HG03439 (cell line): ENCODE data around the gene LRCH1.

ENCODE experiments used
- ATAC-seq: cut with Tn5 transposase; IDR thresholded peaks from one replicate; pipeline ENCODE4 v1.9.1; 2021; ENCODE audit warnings: mild to moderate bottlenecking, moderate library complexity; ENCODE audit not compliant: unreplicated experiment

LRCH1 gene

GRCh38 chr13:46531953-46532352, 21.0 kb upstream of the LRCH1 start:
- ATAC-seq: no peak

GRCh38 chr13:46535002-46535401, 18.0 kb upstream of the LRCH1 start:
- ATAC-seq: no peak

GRCh38 chr13:46535825-46536224, 17.1 kb upstream of the LRCH1 start:
- ATAC-seq: no peak

- no peak for ATAC-seq
Observed at GRCh38 chr13:46536341-46536740, 16.6 kb upstream of the LRCH1 start.

GRCh38 chr13:46539231-46539630, 13.7 kb upstream of the LRCH1 start:
- no peak for ATAC-seq

GRCh38 chr13:46541210-46541609, 11.8 kb upstream of the LRCH1 start:
- no peak for ATAC-seq

GRCh38 chr13:46542833-46543232, 10.1 kb upstream of the LRCH1 start:
- ATAC-seq: no peak

- ATAC-seq: no peak
Observed at GRCh38 chr13:46543287-46543686, 9.7 kb upstream of the LRCH1 start.

- no peak for ATAC-seq
Observed at GRCh38 chr13:46544208-46544607, 8.8 kb upstream of the LRCH1 start.

- ATAC-seq: no peak
Observed at GRCh38 chr13:46544811-46545210, 8.2 kb upstream of the LRCH1 start.

GRCh38 chr13:46546084-46546768, 6.7 kb upstream of the LRCH1 start:
- ATAC-seq: no peak

- no peak for ATAC-seq
Observed at GRCh38 chr13:46550822-46551221, 2.1 kb upstream of the LRCH1 start.

- ATAC-seq: no peak
Observed at GRCh38 chr13:46551410-46552302, 1.3 kb upstream of the LRCH1 start.

- no peak for ATAC-seq
Observed at GRCh38 chr13:46552303-46552682, 677 bp upstream of the LRCH1 start.

GRCh38 chr13:46553521-46553885, 533 bp downstream of the LRCH1 start:
- ATAC-seq: no peak

GRCh38 chr13:46553886-46554858, 1.2 kb downstream of the LRCH1 start:
- ATAC-seq: peak; percentile 52

GRCh38 chr13:46554951-46555350, 2.0 kb downstream of the LRCH1 start:
- ATAC-seq: no peak

- no peak for ATAC-seq
Observed at GRCh38 chr13:46555722-46556417, 2.9 kb downstream of the LRCH1 start.

- ATAC-seq: no peak
Observed at GRCh38 chr13:46556418-46556779, 3.4 kb downstream of the LRCH1 start.

GRCh38 chr13:46559272-46559805, 6.4 kb downstream of the LRCH1 start:
- ATAC-seq: no peak
